ENCODE results near the gene RUNX1. TPM values are rescaled to one million over a fixed set of nuclear protein-coding genes. Genes with fewer than 3 reads are reported as not detected.

The RUNX1 gene
- total and polyA plus RNA-seq, 2 donors (not counting 3 experiments of a cell fraction or from before 2014, with no cell fraction given) = 4.6 to 17.9 TPM

DNA sequence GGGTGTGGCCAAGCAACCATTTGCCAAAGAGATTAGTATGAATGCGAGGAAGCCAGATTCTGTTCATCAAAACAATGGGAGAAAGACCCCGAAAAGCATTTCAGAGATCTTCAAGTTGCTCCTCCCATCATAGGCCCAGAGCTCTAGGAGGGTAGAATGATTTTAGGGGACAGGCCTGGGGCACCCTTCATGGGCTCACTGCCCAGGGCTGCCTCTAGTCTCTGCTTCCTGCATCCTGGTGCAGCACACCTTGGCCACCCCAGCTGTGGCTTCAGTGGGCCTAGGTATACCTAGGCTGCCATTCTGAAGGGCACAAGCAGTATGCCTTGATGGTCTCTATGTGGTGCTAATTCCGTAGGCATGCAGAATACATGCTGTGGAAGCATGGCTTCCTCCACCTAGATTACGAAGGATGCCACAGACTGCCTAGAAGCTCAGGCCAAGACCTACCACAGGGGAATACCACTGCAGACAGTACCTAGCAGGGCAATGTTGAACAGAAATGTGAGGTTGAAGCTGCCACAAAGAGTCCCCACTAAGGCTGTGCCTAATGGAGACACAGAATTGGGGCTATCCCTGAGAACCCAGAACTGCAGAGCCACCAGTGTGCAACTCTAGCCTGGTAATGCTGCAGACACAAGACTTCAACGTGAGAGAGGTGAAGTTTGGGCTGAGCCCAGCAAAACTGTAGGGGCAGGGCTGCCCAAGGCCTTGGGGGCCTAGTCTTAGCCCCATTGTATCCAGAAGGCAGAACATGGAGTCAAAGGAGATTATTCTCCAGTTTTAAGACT, 221.5 kb downstream of the RUNX1 start:
- Histone ChIP-seq H3K9me1 (replicated peaks; ENCODE audit: control insufficient read depth, extremely low read depth, insufficient read depth, low read length) (no peaks in the 10 kb centered on the region), H3K4me3 (replicated peaks in 1 of 3; ENCODE audit: insufficient read depth in 1 of 3, low read depth in 1 of 3, low read length in 3 of 3) (no peak overlapping the region), H4K20me1 (replicated peaks; ENCODE audit: control insufficient read depth, extremely low read depth, insufficient read depth, low read length) (no peaks in the 10 kb centered on the region), H3K4me2 (ENCODE audit: insufficient read depth, low read length) (no peak overlapping the region), H3K79me2 (ENCODE audit: control insufficient read depth, insufficient read depth, low read length) (peaks cover 11% of the 10 kb centered on the region), H3K27ac (ENCODE audit: insufficient read depth, low read depth, low read length) (no peak overlapping the region), H3K9ac (replicated peaks; ENCODE audit: extremely low read depth, insufficient read depth, low read length) (no peak overlapping the region), H3K27me3 (ENCODE audit: control insufficient read depth in 2 of 2, insufficient read depth in 2 of 2, low read length in 2 of 2) (no peaks in the 10 kb centered on the region), H3K36me3 (ENCODE audit: control insufficient read depth in 2 of 2, extremely low read depth in 1 of 2, insufficient read depth in 2 of 2, low read length in 2 of 2) (peaks cover 2 to 13% of the 10 kb centered on the region in 2 experiments), H3K9me3 (replicated peaks; ENCODE audit: control insufficient read depth, insufficient read depth, low read length) (no peaks in the 10 kb centered on the region), H3K4me1 (ENCODE audit: control insufficient read depth, extremely low read depth, insufficient read depth, low read length) (no peaks in the 10 kb centered on the region), H2AFZ (ENCODE audit: low read depth, low read length) (no peak overlapping the region)
- TF ChIP-seq EZH2 (IDR thresholded peaks at IDR 0.05; ENCODE audit: borderline replicate concordance, low read depth, low read length, severe bottlenecking) = no peak
- no TSS peak for BruUV-seq (replicated peaks)
- DNase-seq (ENCODE audit: low read depth, low spot score) = no peak
- intact Hi-C loops (cut with micrococcal nuclease) = no loop called here
- dilution Hi-C loops (cut with MboI; ENCODE audit: extremely low pct_ligation_motif_present, low sequenced_read_pairs) = no loop called here
- ChIA-PET CTCF (interaction anchor here (0.9 to 1.0 kb wide), 2 partner anchors 12 to 82 kb away, joined by 3 read pairs; no protein-coding TSS in a partner anchor), POLR2A (no interaction called here)
- no peak for FAIRE-seq

DNA sequence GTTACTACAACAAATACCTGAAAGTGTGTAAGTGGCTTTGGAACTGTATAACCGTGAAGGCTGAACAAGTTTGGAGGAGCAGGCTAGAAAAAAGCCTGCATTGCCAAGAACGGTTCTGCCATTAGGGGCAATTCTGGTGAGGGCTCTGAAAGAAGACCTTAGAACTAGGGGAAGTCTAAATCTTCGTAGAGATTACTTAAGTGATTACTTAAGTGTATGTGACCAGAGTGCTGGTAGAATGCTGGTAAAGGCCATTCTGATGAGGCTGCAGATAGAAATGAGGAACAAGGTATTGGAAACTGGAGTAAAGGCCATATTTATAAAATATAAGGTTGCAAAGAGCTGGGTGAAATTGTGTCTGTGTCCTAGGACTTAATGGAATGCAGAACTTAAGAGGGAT, 222.3 kb downstream of the RUNX1 start:
- Histone ChIP-seq H3K27ac (ENCODE audit: insufficient read depth, low read depth, low read length) (no peak overlapping the region), H3K9me1 (replicated peaks; ENCODE audit: control insufficient read depth, extremely low read depth, insufficient read depth, low read length) (no peaks in the 10 kb centered on the region), H3K9ac (replicated peaks; ENCODE audit: extremely low read depth, insufficient read depth, low read length) (no peak overlapping the region), H3K4me1 (ENCODE audit: control insufficient read depth, extremely low read depth, insufficient read depth, low read length) (no peaks in the 10 kb centered on the region), H3K36me3 (ENCODE audit: control insufficient read depth in 2 of 2, extremely low read depth in 1 of 2, insufficient read depth in 2 of 2, low read length in 2 of 2) (peaks cover 2 to 17% of the 10 kb centered on the region in 2 experiments), H3K4me3 (replicated peaks in 1 of 3; ENCODE audit: insufficient read depth in 1 of 3, low read depth in 1 of 3, low read length in 3 of 3) (no peak overlapping the region), H3K9me3 (replicated peaks; ENCODE audit: control insufficient read depth, insufficient read depth, low read length) (no peaks in the 10 kb centered on the region), H2AFZ (ENCODE audit: low read depth, low read length) (no peak overlapping the region), H4K20me1 (replicated peaks; ENCODE audit: control insufficient read depth, extremely low read depth, insufficient read depth, low read length) (no peaks in the 10 kb centered on the region), H3K79me2 (ENCODE audit: control insufficient read depth, insufficient read depth, low read length) (peaks cover 10% of the 10 kb centered on the region), H3K4me2 (ENCODE audit: insufficient read depth, low read length) (no peak overlapping the region), H3K27me3 (ENCODE audit: control insufficient read depth in 2 of 2, insufficient read depth in 2 of 2, low read length in 2 of 2) (no peaks in the 10 kb centered on the region)
- DNase-seq (ENCODE audit: low read depth, low spot score) (no peak), FAIRE-seq (no peak)
- dilution Hi-C loops (cut with MboI; ENCODE audit: extremely low pct_ligation_motif_present, low sequenced_read_pairs) (no loop called here), intact Hi-C loops (cut with micrococcal nuclease) (no loop called here)
- no peak for TF ChIP-seq CTCF (IDR thresholded peaks at IDR 0.05; ENCODE audit: extremely low read depth in 1 of 2, insufficient read depth in 1 of 2, low read depth in 1 of 2, low read length in 2 of 2)
- no peak for TF ChIP-seq POLR2AphosphoS5 (IDR thresholded peaks at IDR 0.05; ENCODE audit: insufficient read depth, low read depth, low read length)
- TF ChIP-seq MAX (IDR thresholded peaks at IDR 0.05; ENCODE audit: insufficient read depth, insufficient read length) = no peak
- BruUV-seq (replicated peaks) = no TSS peak
- ChIA-PET CTCF (no interaction called here), POLR2A (no interaction called here)

Data from endothelial cell of umbilical vein (primary cell).